HL-60 (cell line): ENCODE results near the gene GPR142.

ENCODE experiments used
- GABPA ChIP-seq: IDR thresholded peaks from 2 replicates; pipeline ENCODE4 v1.6.1; 2012; ENCODE audit warnings: low read depth
- POLR2AphosphoS5 ChIP-seq: IDR thresholded peaks from 2 replicates; pipeline ENCODE4 v1.6.1; 2012; ENCODE audit warnings: low read depth
- SPI1 ChIP-seq: IDR thresholded peaks from 2 replicates; pipeline ENCODE4 v1.6.1; 2012; ENCODE audit warnings: low read depth, mild to moderate bottlenecking, borderline replicate concordance
- TF ChIP-seq, protein P1 (sequence below): IDR thresholded peaks from one replicate; pipeline ENCODE4 v1.5.1; 2011; ENCODE audit warnings: low read length, control low read depth, inconsistent platforms; ENCODE audit not compliant: insufficient read depth
- TF ChIP-seq, protein P2 (sequence below): IDR thresholded peaks from 2 replicates; pipeline ENCODE4 v1.6.1; 2012; ENCODE audit warnings: low read depth; ENCODE audit not compliant: insufficient replicate concordance

DNA sequence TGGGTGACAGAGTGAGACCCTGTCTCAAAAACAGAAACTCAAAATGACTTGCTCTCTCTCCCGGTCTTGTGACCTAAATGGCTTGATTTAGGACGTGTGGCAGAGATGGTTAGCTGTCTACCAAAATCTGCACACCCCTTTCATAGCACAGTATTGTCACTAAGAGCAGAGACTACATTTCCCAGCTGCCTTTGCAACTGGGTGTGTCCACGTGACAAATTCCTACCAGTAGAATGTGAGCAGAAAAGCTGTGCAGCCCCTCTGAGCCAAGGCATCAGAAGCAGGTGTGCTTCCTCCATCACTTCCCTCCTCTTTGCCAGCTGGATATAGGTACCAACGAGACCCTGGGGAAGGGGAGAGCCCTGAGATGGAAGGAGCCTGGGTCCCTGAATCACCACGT lies 25.5 kb downstream of the GPR142 start:
- TF ChIP-seq, protein P1, sequence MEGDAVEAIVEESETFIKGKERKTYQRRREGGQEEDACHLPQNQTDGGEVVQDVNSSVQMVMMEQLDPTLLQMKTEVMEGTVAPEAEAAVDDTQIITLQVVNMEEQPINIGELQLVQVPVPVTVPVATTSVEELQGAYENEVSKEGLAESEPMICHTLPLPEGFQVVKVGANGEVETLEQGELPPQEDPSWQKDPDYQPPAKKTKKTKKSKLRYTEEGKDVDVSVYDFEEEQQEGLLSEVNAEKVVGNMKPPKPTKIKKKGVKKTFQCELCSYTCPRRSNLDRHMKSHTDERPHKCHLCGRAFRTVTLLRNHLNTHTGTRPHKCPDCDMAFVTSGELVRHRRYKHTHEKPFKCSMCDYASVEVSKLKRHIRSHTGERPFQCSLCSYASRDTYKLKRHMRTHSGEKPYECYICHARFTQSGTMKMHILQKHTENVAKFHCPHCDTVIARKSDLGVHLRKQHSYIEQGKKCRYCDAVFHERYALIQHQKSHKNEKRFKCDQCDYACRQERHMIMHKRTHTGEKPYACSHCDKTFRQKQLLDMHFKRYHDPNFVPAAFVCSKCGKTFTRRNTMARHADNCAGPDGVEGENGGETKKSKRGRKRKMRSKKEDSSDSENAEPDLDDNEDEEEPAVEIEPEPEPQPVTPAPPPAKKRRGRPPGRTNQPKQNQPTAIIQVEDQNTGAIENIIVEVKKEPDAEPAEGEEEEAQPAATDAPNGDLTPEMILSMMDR: no peak
- TF ChIP-seq GABPA (no peak), SPI1 (no peak), POLR2AphosphoS5 (no peak)
- TF ChIP-seq, protein P2, sequence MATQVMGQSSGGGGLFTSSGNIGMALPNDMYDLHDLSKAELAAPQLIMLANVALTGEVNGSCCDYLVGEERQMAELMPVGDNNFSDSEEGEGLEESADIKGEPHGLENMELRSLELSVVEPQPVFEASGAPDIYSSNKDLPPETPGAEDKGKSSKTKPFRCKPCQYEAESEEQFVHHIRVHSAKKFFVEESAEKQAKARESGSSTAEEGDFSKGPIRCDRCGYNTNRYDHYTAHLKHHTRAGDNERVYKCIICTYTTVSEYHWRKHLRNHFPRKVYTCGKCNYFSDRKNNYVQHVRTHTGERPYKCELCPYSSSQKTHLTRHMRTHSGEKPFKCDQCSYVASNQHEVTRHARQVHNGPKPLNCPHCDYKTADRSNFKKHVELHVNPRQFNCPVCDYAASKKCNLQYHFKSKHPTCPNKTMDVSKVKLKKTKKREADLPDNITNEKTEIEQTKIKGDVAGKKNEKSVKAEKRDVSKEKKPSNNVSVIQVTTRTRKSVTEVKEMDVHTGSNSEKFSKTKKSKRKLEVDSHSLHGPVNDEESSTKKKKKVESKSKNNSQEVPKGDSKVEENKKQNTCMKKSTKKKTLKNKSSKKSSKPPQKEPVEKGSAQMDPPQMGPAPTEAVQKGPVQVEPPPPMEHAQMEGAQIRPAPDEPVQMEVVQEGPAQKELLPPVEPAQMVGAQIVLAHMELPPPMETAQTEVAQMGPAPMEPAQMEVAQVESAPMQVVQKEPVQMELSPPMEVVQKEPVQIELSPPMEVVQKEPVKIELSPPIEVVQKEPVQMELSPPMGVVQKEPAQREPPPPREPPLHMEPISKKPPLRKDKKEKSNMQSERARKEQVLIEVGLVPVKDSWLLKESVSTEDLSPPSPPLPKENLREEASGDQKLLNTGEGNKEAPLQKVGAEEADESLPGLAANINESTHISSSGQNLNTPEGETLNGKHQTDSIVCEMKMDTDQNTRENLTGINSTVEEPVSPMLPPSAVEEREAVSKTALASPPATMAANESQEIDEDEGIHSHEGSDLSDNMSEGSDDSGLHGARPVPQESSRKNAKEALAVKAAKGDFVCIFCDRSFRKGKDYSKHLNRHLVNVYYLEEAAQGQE: no peak
